Mesenchymal stem cell (in vitro differentiated cells and primary cell): ENCODE data around the gene PRSS33.

ENCODE experiments used
- DNase-seq: peaks from one replicate; pipeline ENCODE4 v3.0.0-alpha.2; 2013
- H2AFZ ChIP-seq: one replicate; pipeline ENCODE4 v1.6.1; 2013; ENCODE audit warnings: low read depth, mild to moderate bottlenecking, control low read depth, inconsistent platforms, low read length, moderate library complexity
- H2AK5ac ChIP-seq: 2 replicates; pipeline ENCODE4 v1.6.1; 2013; ENCODE audit warnings: low read length, moderate library complexity, mild to moderate bottlenecking, inconsistent platforms; ENCODE audit not compliant: severe bottlenecking
- H2BK120ac ChIP-seq: one replicate; pipeline ENCODE4 v1.6.1; 2013; ENCODE audit warnings: low read depth, mild to moderate bottlenecking, inconsistent platforms, low read length, moderate library complexity
- H2BK12ac ChIP-seq, 2 experiments: one replicate each; pipeline ENCODE4 v1.6.1; 2013; ENCODE audit warnings: inconsistent platforms in 2 of 2, low read length in 2 of 2, mild to moderate bottlenecking in 2 of 2, moderate library complexity in 2 of 2, control low read depth in 1 of 2
- H2BK15ac ChIP-seq: one replicate; pipeline ENCODE4 v1.6.1; 2013; ENCODE audit warnings: mild to moderate bottlenecking, low read depth, inconsistent platforms; ENCODE audit not compliant: poor library complexity, severe bottlenecking
- H2BK5ac ChIP-seq: 2 replicates; pipeline ENCODE4 v1.6.1; 2013; ENCODE audit warnings: low read depth, mild to moderate bottlenecking, low read length, control low read depth, inconsistent platforms; ENCODE audit not compliant: poor library complexity, severe bottlenecking
- H3K14ac ChIP-seq, 2 experiments: one replicate each; pipeline ENCODE4 v1.6.1; 2013; ENCODE audit warnings: inconsistent platforms in 2 of 2, low read length in 2 of 2, control low read depth in 1 of 2, mild to moderate bottlenecking in 1 of 2, moderate library complexity in 1 of 2
- H3K18ac ChIP-seq, 2 experiments: one replicate each; pipeline ENCODE4 v1.6.1; 2013; ENCODE audit warnings: inconsistent platforms in 2 of 2, low read length in 2 of 2, control low read depth in 1 of 2, low read depth in 1 of 2, mild to moderate bottlenecking in 1 of 2
- H3K23ac ChIP-seq, 2 experiments: one replicate each; pipeline ENCODE4 v1.6.1; 2013; ENCODE audit warnings: inconsistent platforms in 2 of 2, low read length in 2 of 2, mild to moderate bottlenecking in 2 of 2, moderate library complexity in 2 of 2, control low read depth in 1 of 2
- H3K27ac ChIP-seq: 2 replicates; pipeline ENCODE4 v1.5.1; 2013; ENCODE audit warnings: mild to moderate bottlenecking, moderate library complexity, low read length, control low read depth, inconsistent platforms; ENCODE audit not compliant: poor library complexity, severe bottlenecking
- H3K27me3 ChIP-seq, 2 experiments: 2 replicates each; pipeline versions ENCODE4 v1.6.1 to v1.7.0; 2013; ENCODE audit warnings: low read length in 2 of 2, mild to moderate bottlenecking in 2 of 2, moderate library complexity in 2 of 2, control low read depth in 1 of 2, inconsistent platforms in 1 of 2; ENCODE audit not compliant: control insufficient read depth in 1 of 2, insufficient read depth in 1 of 2
- H3K36me3 ChIP-seq, 2 experiments: 2 replicates each; pipeline versions ENCODE4 v1.6.1 to v1.7.0; 2013; ENCODE audit warnings: low read length in 2 of 2, control low read depth in 1 of 2, inconsistent platforms in 1 of 2, low read depth in 1 of 2, mild to moderate bottlenecking in 1 of 2; ENCODE audit not compliant: insufficient read depth in 2 of 2, control insufficient read depth in 1 of 2
- H3K4ac ChIP-seq, 2 experiments: one replicate each; pipeline ENCODE4 v1.6.1; 2013; ENCODE audit warnings: inconsistent platforms in 2 of 2, low read length in 2 of 2, mild to moderate bottlenecking in 2 of 2, moderate library complexity in 2 of 2, control low read depth in 1 of 2, low read depth in 1 of 2
- H3K4me1 ChIP-seq: 2 replicates; pipeline ENCODE4 v1.6.1; 2013; ENCODE audit warnings: low read depth, low read length, control low read depth; ENCODE audit not compliant: control insufficient read depth, insufficient read depth
- H3K4me2 ChIP-seq: 2 replicates; pipeline ENCODE4 v1.6.1; 2013; ENCODE audit warnings: low read length, mild to moderate bottlenecking, inconsistent platforms; ENCODE audit not compliant: poor library complexity, severe bottlenecking
- H3K4me3 ChIP-seq, 2 experiments: 2 replicates each; pipeline versions ENCODE4 v1.5.1 to v1.7.0; 2013; ENCODE audit warnings: low read length in 2 of 2, mild to moderate bottlenecking in 2 of 2, control low read depth in 1 of 2, low read depth in 1 of 2; ENCODE audit not compliant: insufficient read depth in 1 of 2
- H3K79me1 ChIP-seq: replicated peaks from 2 replicates; pipeline ENCODE4 v1.6.1; 2013; ENCODE audit warnings: mild to moderate bottlenecking, control low read depth, low read length, inconsistent platforms; ENCODE audit not compliant: poor library complexity, severe bottlenecking
- H3K9ac ChIP-seq: 2 replicates; pipeline ENCODE4 v1.7.0; 2013; ENCODE audit warnings: mild to moderate bottlenecking, low read length, moderate library complexity
- H3K9me3 ChIP-seq: 2 replicates; pipeline ENCODE4 v1.7.0; 2013; ENCODE audit warnings: mild to moderate bottlenecking, low read length; ENCODE audit not compliant: control insufficient read depth
- H4K8ac ChIP-seq: one replicate; pipeline ENCODE4 v1.6.1; 2013; ENCODE audit warnings: inconsistent platforms, mild to moderate bottlenecking, low read length, moderate library complexity
- H4K91ac ChIP-seq: one replicate; pipeline ENCODE4 v1.6.1; 2013; ENCODE audit warnings: mild to moderate bottlenecking, low read length, inconsistent platforms
- WGBS: methylation state at CpG from one replicate; pipeline ENCODE4 v1.1.7; 2013; ENCODE audit warnings: mixed read lengths; 5-methylcytosine and 5-hydroxymethylcytosine counted together

Gene PRSS33

GRCh38 chr16:2757344-2757743 is 30.0 kb downstream of the PRSS33 start:
- WGBS: 96% methylated on average over 11 of the region's 11 CpGs

GRCh38 chr16:2756288-2757015 is 30.9 kb downstream of the PRSS33 start:
- no peak overlapping the region for H4K8ac ChIP-seq
- no peak overlapping the region for H2AFZ ChIP-seq
- H3K4ac ChIP-seq: no peak overlapping the region
- H2BK12ac ChIP-seq: peak overlapping the region in 1 of 2 experiments; percentile 15
- no peak overlapping the region for H3K4me2 ChIP-seq
- H3K27me3 ChIP-seq: no peaks in the 10 kb centered on the region
- peaks cover 15% of the 10 kb centered on the region for H3K4me1 ChIP-seq
- no peaks in the 10 kb centered on the region for H3K9me3 ChIP-seq
- H3K4me3 ChIP-seq: no peak overlapping the region
- H3K27ac ChIP-seq: no peak overlapping the region
- peaks cover 6% of the 10 kb centered on the region for H3K79me1 ChIP-seq
- H4K91ac ChIP-seq: no peak overlapping the region
- H3K23ac ChIP-seq: no peak overlapping the region
- no peak overlapping the region for H2BK120ac ChIP-seq
- 96% methylated on average over 30 of the region's 30 CpGs for WGBS
- peaks cover 38 to 51% of the 10 kb centered on the region in 2 experiments for H3K36me3 ChIP-seq
- peak overlapping the region; percentile 8 for H3K9ac ChIP-seq
- no peak overlapping the region for H2AK5ac ChIP-seq
- H2BK15ac ChIP-seq: no peak overlapping the region
- no peak overlapping the region for H3K14ac ChIP-seq
- no peak overlapping the region for H2BK5ac ChIP-seq
- no peak for DNase-seq
- H3K18ac ChIP-seq: no peak overlapping the region

More at GRCh38 chr16:2757344-2757743, 30.0 kb downstream of the PRSS33 start:
- Histone ChIP-seq H2BK15ac (no peak overlapping the region), H3K4me1 (peaks cover 10% of the 10 kb centered on the region), H4K8ac (peak overlapping the region; percentile 55), H3K9me3 (no peaks in the 10 kb centered on the region), H2AK5ac (no peak overlapping the region), H3K23ac (no peak overlapping the region), H3K27me3 (no peaks in the 10 kb centered on the region), H2AFZ (no peak overlapping the region), H2BK120ac (no peak overlapping the region), H3K36me3 (peaks cover 47 to 60% of the 10 kb centered on the region in 2 experiments), H3K79me1 (peaks cover 12% of the 10 kb centered on the region), H3K18ac (no peak overlapping the region), H3K4me2 (no peak overlapping the region), H3K4ac (no peak overlapping the region), H3K27ac (no peak overlapping the region), H3K4me3 (no peak overlapping the region), H2BK5ac (no peak overlapping the region), H3K14ac (no peak overlapping the region), H2BK12ac (no peak overlapping the region), H4K91ac (no peak overlapping the region), H3K9ac (peak overlapping the region; percentile 8)
- no peak for DNase-seq

GRCh38 chr16:2755158-2755557 is 32.2 kb downstream of the PRSS33 start:
- Histone ChIP-seq H3K9me3 (no peaks in the 10 kb centered on the region), H2BK12ac (no peak overlapping the region), H3K23ac (no peak overlapping the region), H2BK5ac (no peak overlapping the region), H3K36me3 (peaks cover 34 to 38% of the 10 kb centered on the region in 2 experiments), H2AFZ (no peak overlapping the region), H2BK15ac (no peak overlapping the region), H2BK120ac (no peak overlapping the region), H4K91ac (no peak overlapping the region), H3K4ac (no peak overlapping the region), H3K14ac (no peak overlapping the region), H3K4me2 (peak overlapping the region; percentile 61), H3K79me1 (peaks cover 13% of the 10 kb centered on the region), H3K9ac (peak overlapping the region; percentile 98), H3K4me3 (peak overlapping the region in 1 of 2 experiments; percentile 90), H3K27me3 (no peaks in the 10 kb centered on the region), H3K27ac (no peak overlapping the region), H3K18ac (no peak overlapping the region), H3K4me1 (peaks cover 18% of the 10 kb centered on the region), H2AK5ac (no peak overlapping the region), H4K8ac (no peak overlapping the region)
- DNase-seq: no peak
- 70% methylated on average over 3 of the region's 3 CpGs for WGBS

- peaks cover 28 to 29% of the 10 kb centered on the region in 2 experiments for H3K36me3 ChIP-seq
- H2AK5ac ChIP-seq: no peak overlapping the region
- H3K27me3 ChIP-seq: no peaks in the 10 kb centered on the region
- no peak for DNase-seq
- H2AFZ ChIP-seq: no peak overlapping the region
- no peak overlapping the region for H4K8ac ChIP-seq
- no peak overlapping the region for H3K18ac ChIP-seq
- peaks cover 11% of the 10 kb centered on the region for H3K79me1 ChIP-seq
- no peak overlapping the region for H2BK5ac ChIP-seq
- H3K23ac ChIP-seq: no peak overlapping the region
- no peak overlapping the region for H2BK15ac ChIP-seq
- H2BK12ac ChIP-seq: no peak overlapping the region
- H3K4me2 ChIP-seq: peak overlapping the region; percentile 13
- no peak overlapping the region for H3K14ac ChIP-seq
- H3K9ac ChIP-seq: peak overlapping the region; percentile 98
- no peak overlapping the region for H4K91ac ChIP-seq
- H2BK120ac ChIP-seq: no peak overlapping the region
- H3K27ac ChIP-seq: peak overlapping the region; percentile 75
- no peak overlapping the region for H3K4ac ChIP-seq
- H3K4me1 ChIP-seq: peaks cover 18% of the 10 kb centered on the region
- no peaks in the 10 kb centered on the region for H3K9me3 ChIP-seq
- H3K4me3 ChIP-seq: peak overlapping the region; percentile 90
- WGBS: no CpG with 5 or more reads among the region's 7 CpGs
These were observed 33.7 kb downstream of the PRSS33 start for GRCh38 chr16:2753733-2754020.
